ENCODE results near the gene LRFN3.

The LRFN3 gene

DNA sequence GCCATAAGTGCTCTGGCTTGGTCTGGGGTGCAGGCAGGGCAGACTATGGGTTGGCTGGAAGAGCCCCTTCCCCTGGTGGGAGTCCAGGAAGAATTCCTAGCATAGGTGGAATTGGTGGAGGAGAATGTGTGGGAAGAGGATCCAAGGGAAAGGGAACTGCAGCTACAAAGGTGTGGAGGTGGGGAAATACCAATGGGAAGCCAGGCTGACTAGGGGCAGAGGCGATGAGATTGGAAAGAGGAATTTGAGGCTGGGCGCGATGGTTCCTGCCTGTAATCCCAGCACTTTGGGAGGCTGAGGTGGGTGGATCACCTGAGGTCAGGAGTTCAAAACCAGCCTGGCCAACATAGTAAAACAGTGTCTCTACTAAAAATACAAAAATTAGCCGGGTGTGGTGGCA lies 54.0 kb downstream of the LRFN3 start:
- Mint-ChIP-seq H3K9me3 (peaks cover 5% of the 10 kb centered on the region), H3K4me3 (no peak overlapping the region), H3K27ac (no peak overlapping the region), H3K4me1 (peaks cover 12% of the 10 kb centered on the region), H3K27me3 (peaks cover 30% of the 10 kb centered on the region), H3K36me3 (ENCODE audit: low read depth) (no peaks in the 10 kb centered on the region)
- ATAC-seq (no peak), DNase-seq (no peak)

DNA sequence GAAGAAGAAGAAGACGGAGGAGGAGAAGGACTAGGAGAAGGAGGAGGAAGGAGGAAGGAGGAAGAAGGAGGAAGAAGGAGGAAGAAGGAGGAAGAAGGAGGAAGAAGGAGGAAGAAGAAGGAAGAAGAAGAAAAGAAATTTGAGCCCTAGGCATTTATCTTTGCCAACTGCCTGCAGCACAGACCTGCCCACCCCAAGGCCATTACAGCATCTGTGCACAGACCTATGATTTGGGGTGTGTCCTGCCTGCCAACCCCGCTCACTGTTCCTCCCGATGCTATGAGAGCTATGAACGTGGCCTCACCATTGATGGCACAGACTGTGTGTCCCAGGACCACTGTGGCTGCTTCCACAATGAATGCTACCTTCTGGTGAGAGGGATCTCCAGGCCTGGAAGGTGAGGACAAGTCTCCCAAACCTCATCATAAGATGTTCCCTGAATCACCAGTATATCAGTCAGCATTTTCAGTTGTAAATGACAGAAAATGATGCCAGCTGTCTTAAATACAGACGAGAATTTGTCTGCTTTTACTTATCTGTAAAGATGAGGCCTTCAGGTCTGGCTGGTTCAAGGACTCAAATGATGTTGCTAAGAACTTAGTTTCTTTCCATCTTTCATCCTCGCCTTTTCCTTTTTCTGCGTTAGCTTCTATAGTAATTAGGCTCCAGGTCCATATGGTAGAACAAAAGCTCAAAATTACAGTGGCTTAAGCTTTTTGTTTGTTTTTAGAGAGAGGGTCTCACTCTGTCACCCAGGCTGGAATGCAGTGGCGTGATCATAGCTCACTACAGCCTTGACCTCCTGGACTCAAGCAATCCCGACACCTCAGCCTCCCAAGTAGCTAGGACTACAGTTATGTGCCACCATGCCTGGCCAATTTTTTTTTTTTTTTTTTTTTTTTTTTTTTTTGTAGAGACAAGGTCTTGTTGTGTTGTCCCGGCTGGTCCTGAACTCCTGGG lies 54.9 kb downstream of the LRFN3 start:
- H3K36me3 Mint-ChIP-seq (ENCODE audit: low read depth) = peaks cover 2% of the 10 kb centered on the region
- DNase-seq (no peak), ATAC-seq (no peak)
- H3K9me3 Mint-ChIP-seq = peaks cover 5% of the 10 kb centered on the region
- H3K27ac Mint-ChIP-seq = no peak overlapping the region
- peaks cover 17% of the 10 kb centered on the region for H3K4me1 Mint-ChIP-seq
- H3K27me3 Mint-ChIP-seq = peaks cover 22% of the 10 kb centered on the region
- no peak overlapping the region for H3K4me3 Mint-ChIP-seq

DNA sequence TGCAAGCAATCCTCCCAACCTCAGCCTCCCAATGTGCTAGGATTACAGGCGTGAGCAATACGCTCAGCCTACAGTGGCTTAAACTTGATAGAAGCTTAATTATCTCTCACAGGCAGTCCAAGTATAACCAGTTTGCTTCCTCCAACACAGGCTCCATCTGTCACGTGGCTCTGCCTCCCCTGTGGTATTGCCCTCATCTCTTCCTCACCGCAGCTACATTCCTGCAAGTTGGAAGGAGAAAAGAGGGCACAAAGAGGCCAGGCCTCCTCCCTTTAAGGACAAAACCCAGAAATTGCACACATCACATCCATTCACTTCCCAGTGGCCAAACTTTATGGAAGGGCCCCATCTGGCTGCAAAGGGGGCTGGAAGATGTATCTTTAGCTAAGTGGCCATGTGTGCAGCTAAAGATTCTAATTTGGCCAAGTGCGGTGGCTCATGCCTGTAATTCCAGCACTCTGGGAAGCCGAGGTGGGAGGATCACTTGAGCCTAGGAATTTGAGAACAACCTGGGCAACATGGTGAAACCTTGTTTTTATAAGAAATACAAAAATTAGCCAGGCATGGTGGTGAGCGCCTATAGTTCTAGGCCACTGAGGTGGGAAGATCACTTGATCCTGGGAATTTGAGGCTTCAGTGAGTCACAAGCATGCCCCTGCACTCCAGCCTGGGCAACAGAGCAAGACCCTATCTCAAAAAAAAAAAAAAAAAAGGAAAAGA lies 55.7 kb downstream of the LRFN3 start:
- Mint-ChIP-seq H3K4me1 (peaks cover 21% of the 10 kb centered on the region), H3K9me3 (peaks cover 5% of the 10 kb centered on the region), H3K27me3 (peaks cover 15% of the 10 kb centered on the region), H3K27ac (no peak overlapping the region), H3K36me3 (ENCODE audit: low read depth) (peaks cover 9% of the 10 kb centered on the region), H3K4me3 (no peak overlapping the region)
- ATAC-seq (no peak), DNase-seq (no peak)

DNA sequence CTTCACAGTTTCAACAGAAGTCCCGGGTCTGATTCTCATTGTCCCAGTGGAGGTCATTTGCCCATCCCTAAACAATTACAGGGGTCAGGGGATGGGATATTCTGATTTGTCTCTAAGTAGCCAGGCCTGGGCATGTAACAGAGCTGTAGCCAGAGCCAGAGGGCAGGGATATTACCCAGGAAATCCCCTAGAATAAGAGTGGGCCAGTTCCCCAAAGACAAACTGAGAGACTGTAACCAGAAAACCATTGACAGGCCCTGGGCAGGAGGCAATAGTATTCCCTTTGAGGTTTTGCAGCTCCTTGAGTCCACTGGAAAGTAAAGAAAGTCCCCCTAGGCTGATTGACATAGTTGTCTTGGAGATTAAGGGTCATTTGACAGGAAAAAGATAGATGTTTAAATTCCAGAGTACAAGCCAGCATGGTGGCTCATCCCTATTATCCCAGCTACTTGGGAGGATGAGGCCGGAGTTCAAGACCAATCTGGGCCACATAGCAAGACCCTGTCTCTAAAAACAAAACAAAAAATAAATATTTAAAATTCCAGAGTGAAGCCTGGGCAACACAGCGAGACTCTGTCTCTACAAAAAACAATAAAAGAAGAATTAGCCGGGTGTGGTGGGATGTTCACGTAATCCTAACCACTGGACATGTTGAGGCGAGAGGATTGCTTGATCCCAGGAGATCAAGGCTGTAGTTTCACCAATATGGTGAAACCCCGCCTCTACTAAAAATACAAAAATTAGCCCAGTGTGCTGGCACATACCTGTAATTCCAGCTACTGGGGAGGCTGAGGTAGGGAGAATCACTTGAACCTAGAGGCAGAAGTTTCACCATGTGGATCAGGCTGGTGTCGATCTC lies 57.0 kb downstream of the LRFN3 start:
- ATAC-seq (no peak), DNase-seq (no peak)
- H3K9me3 Mint-ChIP-seq = peaks cover 5% of the 10 kb centered on the region
- H3K27me3 Mint-ChIP-seq = peaks cover 10% of the 10 kb centered on the region
- H3K27ac Mint-ChIP-seq = no peak overlapping the region
- H3K4me3 Mint-ChIP-seq = no peak overlapping the region
- H3K36me3 Mint-ChIP-seq (ENCODE audit: low read depth) = peaks cover 15% of the 10 kb centered on the region
- peaks cover 28% of the 10 kb centered on the region for H3K4me1 Mint-ChIP-seq

DNA sequence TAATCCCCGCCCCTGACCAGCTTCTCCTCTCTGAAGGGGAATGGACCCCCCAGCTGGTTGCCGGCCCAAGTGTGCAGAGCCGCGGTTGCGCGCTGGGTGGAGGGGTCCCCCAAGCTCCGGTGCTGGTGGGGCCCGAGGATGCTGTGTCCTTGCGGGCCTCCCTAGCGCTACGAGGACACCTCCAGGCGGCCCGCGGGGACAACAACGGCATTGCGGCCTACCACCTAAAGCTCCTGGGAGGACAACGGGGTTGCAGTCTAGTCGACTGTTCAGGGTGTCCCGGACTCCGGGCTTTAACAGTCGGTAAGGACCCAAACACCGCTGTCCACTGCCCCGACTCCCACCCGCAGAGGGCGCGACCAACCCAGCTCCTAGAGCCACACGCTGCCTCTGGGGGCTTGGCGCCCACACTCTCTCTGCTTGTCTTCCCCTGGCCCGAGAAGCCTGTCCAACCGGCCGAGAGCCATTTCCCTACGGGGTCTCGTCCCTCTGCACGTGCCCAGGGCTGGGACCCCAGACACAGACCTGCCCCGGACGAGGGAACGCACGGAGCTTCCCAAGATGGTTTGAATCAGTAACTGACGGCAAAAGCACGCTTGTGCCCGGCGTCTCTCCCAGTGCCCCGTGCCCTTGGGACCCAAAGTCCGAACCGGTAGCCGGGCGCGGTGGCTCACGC lies 57.9 kb downstream of the LRFN3 start:
- DNase-seq (peak; percentile 48), ATAC-seq (no peak)

More for the DNA sequence above, 57.9 kb downstream of the LRFN3 start:
- peak overlapping the region; percentile 92 for H3K4me3 Mint-ChIP-seq
- H3K9me3 Mint-ChIP-seq = peaks cover under 1% of the 10 kb centered on the region
- H3K27me3 Mint-ChIP-seq = peaks cover 2% of the 10 kb centered on the region
- H3K36me3 Mint-ChIP-seq (ENCODE audit: low read depth) = peaks cover 15% of the 10 kb centered on the region
- H3K4me1 Mint-ChIP-seq = peaks cover 31% of the 10 kb centered on the region
- peak overlapping the region; percentile 49 for H3K27ac Mint-ChIP-seq

Data from activated naive CD8-positive, alpha-beta T cell treated with anti-CD3 and anti-CD28 coated beads, Interleukin-2, amount 50 U/mL, for 24 hours (primary cell).